HepG2 (cell line): ENCODE results near the gene LMNA. TPM values are rescaled to one million over a fixed set of nuclear protein-coding genes. Genes with fewer than 3 reads are reported as not detected.

Source experiments
- ATAC-seq: fragments of 200-7000 bp; cut with Tn5 transposase; 3 replicates; pipeline ENCODE4 v1.9.1; 2020; ENCODE audit warnings: mild to moderate bottlenecking, moderate library complexity
- BruUV-seq: library from RNA; stranded (reverse); fragments of 400-500 nt; replicated peaks from 2 replicates; lab custom pipeline; 2021; lab: Mats Ljungman, UMichigan
- CTCF ChIA-PET: fragments of 300-600 bp; formaldehyde crosslinking; extraction: SDS; loops from one replicate; lab custom pipeline; 2021; ENCODE audit warnings: low total read pairs, inconsistent platforms, low intra/inter-chr PET ratio; lab: Yijun Ruan, JAX
- POLR2A ChIA-PET: fragments of 350-600 bp; sonication (Branson Sonifier 250); formaldehyde crosslinking; loops from one replicate; lab custom pipeline; 2020; ENCODE audit warnings: antibody characterized with exemption, inconsistent platforms; lab: Yijun Ruan, JAX
- DNase-seq: peaks from one replicate; pipeline ENCODE4 v3.0.0-alpha.2; 2015; ENCODE audit warnings: low spot score
- FAIRE-seq: peaks from 3 replicates; lab custom pipeline; 2011; peaks lifted over from hg19 to GRCh38; lab: Jason Lieb, UNC
- H2AFZ ChIP-seq: one replicate; pipeline ENCODE4 v1.6.1; 2011; ENCODE audit warnings: low read length, inconsistent platforms
- H3K27ac ChIP-seq: fragments of 300-600 bp; 3 replicates; pipeline ENCODE4 v1.8.0; 2011; ENCODE audit warnings: mixed run types, mild to moderate bottlenecking, mixed read lengths, low read length, inconsistent platforms; ENCODE audit not compliant: insufficient read depth; ENCODE audit errors: extremely low read length
- H3K27me3 ChIP-seq, 2 experiments: fragments of 200-600 bp in 1 of 2; 2 replicates in 1 of 2; 3 replicates in 1 of 2; pipeline versions ENCODE4 v1.6.0 to v1.8.0; 2011; ENCODE audit warnings: low read length in 2 of 2, mild to moderate bottlenecking in 2 of 2, moderate library complexity in 2 of 2, inconsistent platforms in 1 of 2; ENCODE audit not compliant: insufficient read depth in 2 of 2, control insufficient read depth in 1 of 2
- H3K36me3 ChIP-seq, 2 experiments: fragments of 200-600 bp in 1 of 2; replicated peaks in 1 of 2; 2 replicates in 1 of 2; 3 replicates in 1 of 2; pipeline versions ENCODE4 v1.5.1 to v1.8.0; 2011; ENCODE audit warnings: low read length in 2 of 2, inconsistent platforms in 1 of 2; ENCODE audit not compliant: insufficient read depth in 2 of 2, control insufficient read depth in 1 of 2
- H3K4me1 ChIP-seq: 2 replicates; pipeline ENCODE4 v1.5.1; 2012; ENCODE audit warnings: low read length, inconsistent platforms; ENCODE audit not compliant: insufficient read depth
- H3K4me2 ChIP-seq: 2 replicates; pipeline ENCODE4 v1.6.0; 2011; ENCODE audit warnings: low read depth, low read length, inconsistent platforms
- H3K4me3 ChIP-seq, 3 experiments: fragments of 200-600 bp in 1 of 3; sonication (generic), shearing (Covaris generic) in 1 of 3; replicated peaks in 1 of 3; 2 replicates each; pipeline ENCODE4 v1.5.1; 2011 to 2016; ENCODE audit warnings: low read length in 3 of 3, inconsistent platforms in 2 of 3, low read depth in 2 of 3, mild to moderate bottlenecking in 2 of 3, control low read depth in 1 of 3, mixed read lengths in 1 of 3; ENCODE audit not compliant: insufficient read depth in 1 of 3
- H3K79me2 ChIP-seq: one replicate; pipeline ENCODE4 v1.6.1; 2011; ENCODE audit warnings: low read length, inconsistent platforms; ENCODE audit not compliant: insufficient read depth
- H3K9ac ChIP-seq: 2 replicates; pipeline ENCODE4 v1.6.0; 2011; ENCODE audit warnings: mild to moderate bottlenecking, low read depth, low read length, inconsistent platforms; ENCODE audit not compliant: insufficient read depth
- H3K9me3 ChIP-seq: 2 replicates; pipeline ENCODE4 v1.5.1; 2012; ENCODE audit warnings: mild to moderate bottlenecking, low read length
- H4K20me1 ChIP-seq: 2 replicates; pipeline ENCODE4 v1.6.0; 2011; ENCODE audit warnings: inconsistent platforms, mild to moderate bottlenecking, low read length, moderate library complexity; ENCODE audit not compliant: insufficient read depth
- ELK4 ChIP-seq: sonication (generic); formaldehyde crosslinking; IDR thresholded peaks from 2 replicates; pipeline ENCODE4 v1.9.0; 2021; ENCODE audit warnings: missing genetic modification reagents, borderline replicate concordance
- MXI1 ChIP-seq: IDR thresholded peaks from 3 replicates; pipeline ENCODE4 v1.6.1; 2012; ENCODE audit warnings: low read depth, low read length, inconsistent platforms, borderline replicate concordance
- NKX3-1 ChIP-seq: sonication (generic); formaldehyde crosslinking; IDR thresholded peaks from 2 replicates; pipeline ENCODE4 v1.5.0; 2020; ENCODE audit warnings: missing genetic modification reagents
- ZBTB3 ChIP-seq: sonication (generic); formaldehyde crosslinking; IDR thresholded peaks from 2 replicates; pipeline ENCODE4 v1.4.0; 2020; ENCODE audit warnings: low read depth, mild to moderate bottlenecking, moderate library complexity, missing genetic modification reagents, borderline replicate concordance
- ZNF431 ChIP-seq: sonication (generic); formaldehyde crosslinking; IDR thresholded peaks from 2 replicates; pipeline ENCODE4 v1.9.0; 2022; ENCODE audit warnings: missing genetic modification reagents, low read depth, mild to moderate bottlenecking, borderline replicate concordance
- ZNF552 ChIP-seq: sonication (generic); formaldehyde crosslinking; IDR thresholded peaks from 2 replicates; pipeline ENCODE4 v1.9.0; 2022; ENCODE audit warnings: missing genetic modification reagents, mild to moderate bottlenecking, borderline replicate concordance
- ZNF598 ChIP-seq: sonication (generic); formaldehyde crosslinking; IDR thresholded peaks from 2 replicates; pipeline ENCODE4 v1.5.1; 2020; ENCODE audit warnings: mild to moderate bottlenecking, missing genetic modification reagents, borderline replicate concordance
- ZNF619 ChIP-seq: sonication (generic); formaldehyde crosslinking; IDR thresholded peaks from 2 replicates; pipeline ENCODE4 v1.4.0; 2020; ENCODE audit warnings: mild to moderate bottlenecking, missing genetic modification reagents
- ZSCAN29 ChIP-seq: sonication (generic); formaldehyde crosslinking; conservative IDR thresholded peaks from 2 replicates; pipeline ENCODE4 v1.4.0; 2020; ENCODE audit warnings: mild to moderate bottlenecking, missing genetic modification reagents
- WGBS: methylation state at CpG from one replicate; pipeline ENCODE4 v1.1.6; 2017; ENCODE audit warnings: low lambda C conversion rate; 5-methylcytosine and 5-hydroxymethylcytosine counted together
- in situ Hi-C: cut with HindIII; loops from 2 replicates; pipeline ENCODE4 v1.10.0; 2017; ENCODE audit warnings: low pct_unique_long_range_greater_than_20kb; ENCODE audit not compliant: extremely low pct_ligation_motif_present
- intact Hi-C: fragments of 100-400 bp; cut with micrococcal nuclease; formaldehyde crosslinking; loops from one replicate; pipeline ENCODE4 v1.10.0; 2022; ENCODE audit not compliant: unreplicated experiment
- polyA plus RNA-seq, 8 experiments: library from polyadenylated mRNA; depleted of rRNA in 3 of 8; stranded (reverse) in 7 of 8; unstranded in 1 of 8; fragments of >200 nt; fragmentation: Illumina TruSeq in 4 of 8; extraction: Trizol in 4 of 8; gene quantifications; 2 replicates each; pipeline versions ENCODE4 v1.2.1 to v1.2.3, GENCODE V29; 2011 to 2016; ENCODE audit warnings: low read depth in 4 of 8, missing spikeins in 1 of 8, mixed read lengths in 1 of 8; ENCODE audit not compliant: insufficient read depth in 1 of 8
- total RNA-seq, 5 experiments: library from RNA; depleted of rRNA; stranded (reverse); fragments of >200 nt; fragmentation: Illumina TruSeq; extraction: Trizol; gene quantifications; 2 replicates each; pipeline ENCODE4 v1.2.3, GENCODE V29; 2016; ENCODE audit warnings: low read depth in 1 of 5
- TF ChIP-seq, protein P1 (sequence below): IDR thresholded peaks from 2 replicates; pipeline ENCODE4 v1.6.1; 2018; ENCODE audit warnings: missing genetic modification reagents
- TF ChIP-seq, protein P2 (sequence below): sonication (generic); formaldehyde crosslinking; IDR thresholded peaks from 2 replicates; pipeline ENCODE4 v1.5.1; 2020; ENCODE audit warnings: mild to moderate bottlenecking, missing genetic modification reagents
- TF ChIP-seq, protein P3 (sequence below): sonication (generic); formaldehyde crosslinking; IDR thresholded peaks from 2 replicates; pipeline ENCODE4 v1.5.1; 2020; ENCODE audit warnings: missing genetic modification reagents, mild to moderate bottlenecking, borderline replicate concordance

The LMNA gene
- total and polyA plus RNA-seq, 2 of the 13 experiments (the other 11 are each of a cell fraction or from before 2014, with no cell fraction given), result 107 to 225 TPM

DNA sequence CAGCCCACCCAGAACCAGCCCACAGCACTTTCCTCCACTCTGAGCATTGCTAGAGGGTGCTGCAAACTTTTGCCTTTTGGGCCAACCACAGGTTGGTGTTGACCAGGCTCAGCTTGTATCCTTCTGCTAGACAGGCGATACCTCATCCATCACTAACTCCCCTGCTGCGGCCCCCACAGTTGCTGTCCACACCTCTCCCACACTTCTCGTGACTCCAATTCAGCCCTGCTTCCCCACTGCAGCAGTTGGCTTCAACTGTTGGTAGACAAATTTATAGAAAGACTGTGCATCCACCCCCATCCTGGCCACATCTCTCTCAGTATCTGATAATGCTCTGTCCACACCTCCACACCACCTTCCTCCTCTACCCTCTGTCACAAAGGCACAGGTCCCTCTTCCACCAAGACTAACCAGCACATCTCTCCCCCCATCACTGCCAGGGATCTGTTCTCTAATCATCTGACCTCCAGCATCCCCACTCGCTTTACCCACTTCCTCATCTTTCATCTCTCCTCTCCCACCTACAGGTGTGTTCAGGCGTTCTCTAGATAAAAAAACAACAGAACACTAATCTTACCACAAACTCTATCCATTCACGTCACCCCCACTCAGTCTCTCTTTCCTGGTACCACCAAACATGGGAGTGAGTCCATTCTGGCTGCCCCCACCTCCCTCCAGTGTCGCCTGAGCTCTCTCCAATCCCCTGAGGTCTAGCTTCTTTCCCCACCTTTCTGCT is 63.6 kb downstream of the LMNA start:
- POLR2A ChIA-PET, result interaction anchor here (1.0 to 3.8 kb wide), 2 partner anchors 32 to 35 kb away, joined by 3 to 19 read pairs; partner anchors contain the start of gene PMF1
- BruUV-seq, result no TSS peak
- intact Hi-C loops, result no loop called here

More for the DNA sequence above, 63.6 kb downstream of the LMNA start:
- CTCF ChIA-PET, result no interaction called here
- ATAC-seq, result no peak
- no peak overlapping the region for H2AFZ ChIP-seq
- WGBS, result 93% methylated on average over 7 of the region's 7 CpGs
- no peaks in the 10 kb centered on the region for H4K20me1 ChIP-seq
- no peak overlapping the region for H3K27ac ChIP-seq
- H3K4me2 ChIP-seq, result no peak overlapping the region
- in situ Hi-C loops, result no loop called here
- peaks cover 93% of the 10 kb centered on the region for H3K4me1 ChIP-seq
- no peaks in the 10 kb centered on the region for H3K79me2 ChIP-seq
- no peak for DNase-seq
- no peaks in the 10 kb centered on the region for H3K27me3 ChIP-seq
- TF ChIP-seq NKX3-1 (CRISPR knock-in tag) (no peak), MXI1 (no peak), ELK4 (no peak), ZBTB3 (no peak), ZNF431 (CRISPR knock-in tag) (no peak), ZNF619 (no peak), ZNF552 (CRISPR knock-in tag) (no peak), ZSCAN29 (CRISPR knock-in tag) (no peak), ZNF598 (CRISPR knock-in tag) (no peak)
- TF ChIP-seq, protein P1, sequence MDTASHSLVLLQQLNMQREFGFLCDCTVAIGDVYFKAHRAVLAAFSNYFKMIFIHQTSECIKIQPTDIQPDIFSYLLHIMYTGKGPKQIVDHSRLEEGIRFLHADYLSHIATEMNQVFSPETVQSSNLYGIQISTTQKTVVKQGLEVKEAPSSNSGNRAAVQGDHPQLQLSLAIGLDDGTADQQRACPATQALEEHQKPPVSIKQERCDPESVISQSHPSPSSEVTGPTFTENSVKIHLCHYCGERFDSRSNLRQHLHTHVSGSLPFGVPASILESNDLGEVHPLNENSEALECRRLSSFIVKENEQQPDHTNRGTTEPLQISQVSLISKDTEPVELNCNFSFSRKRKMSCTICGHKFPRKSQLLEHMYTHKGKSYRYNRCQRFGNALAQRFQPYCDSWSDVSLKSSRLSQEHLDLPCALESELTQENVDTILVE (CRISPR knock-in tag), result no peak
- TF ChIP-seq, protein P2, sequence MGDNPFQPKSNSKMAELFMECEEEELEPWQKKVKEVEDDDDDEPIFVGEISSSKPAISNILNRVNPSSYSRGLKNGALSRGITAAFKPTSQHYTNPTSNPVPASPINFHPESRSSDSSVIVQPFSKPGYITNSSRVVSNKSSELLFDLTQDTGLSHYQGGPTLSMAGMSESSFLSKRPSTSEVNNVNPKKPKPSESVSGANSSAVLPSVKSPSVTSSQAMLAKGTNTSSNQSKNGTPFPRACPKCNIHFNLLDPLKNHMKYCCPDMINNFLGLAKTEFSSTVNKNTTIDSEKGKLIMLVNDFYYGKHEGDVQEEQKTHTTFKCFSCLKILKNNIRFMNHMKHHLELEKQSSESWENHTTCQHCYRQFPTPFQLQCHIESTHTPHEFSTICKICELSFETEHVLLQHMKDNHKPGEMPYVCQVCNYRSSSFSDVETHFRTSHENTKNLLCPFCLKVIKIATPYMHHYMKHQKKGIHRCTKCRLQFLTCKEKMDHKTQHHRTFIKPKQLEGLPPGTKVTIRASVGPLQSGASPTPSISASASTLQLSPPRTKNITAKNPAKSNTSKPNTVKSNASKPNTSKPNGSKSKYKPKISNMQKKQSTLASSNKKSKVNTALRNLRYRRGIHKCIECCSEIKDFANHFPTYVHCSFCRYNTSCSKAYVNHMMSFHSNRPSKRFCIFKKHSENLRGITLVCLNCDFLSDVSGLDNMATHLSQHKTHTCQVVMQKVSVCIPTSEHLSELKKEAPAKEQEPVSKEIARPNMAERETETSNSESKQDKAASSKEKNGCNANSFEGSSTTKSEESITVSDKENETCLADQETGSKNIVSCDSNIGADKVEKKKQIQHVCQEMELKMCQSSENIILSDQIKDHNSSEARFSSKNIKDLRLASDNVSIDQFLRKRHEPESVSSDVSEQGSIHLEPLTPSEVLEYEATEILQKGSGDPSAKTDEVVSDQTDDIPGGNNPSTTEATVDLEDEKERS (CRISPR knock-in tag), result no peak
- TF ChIP-seq, protein P3, sequence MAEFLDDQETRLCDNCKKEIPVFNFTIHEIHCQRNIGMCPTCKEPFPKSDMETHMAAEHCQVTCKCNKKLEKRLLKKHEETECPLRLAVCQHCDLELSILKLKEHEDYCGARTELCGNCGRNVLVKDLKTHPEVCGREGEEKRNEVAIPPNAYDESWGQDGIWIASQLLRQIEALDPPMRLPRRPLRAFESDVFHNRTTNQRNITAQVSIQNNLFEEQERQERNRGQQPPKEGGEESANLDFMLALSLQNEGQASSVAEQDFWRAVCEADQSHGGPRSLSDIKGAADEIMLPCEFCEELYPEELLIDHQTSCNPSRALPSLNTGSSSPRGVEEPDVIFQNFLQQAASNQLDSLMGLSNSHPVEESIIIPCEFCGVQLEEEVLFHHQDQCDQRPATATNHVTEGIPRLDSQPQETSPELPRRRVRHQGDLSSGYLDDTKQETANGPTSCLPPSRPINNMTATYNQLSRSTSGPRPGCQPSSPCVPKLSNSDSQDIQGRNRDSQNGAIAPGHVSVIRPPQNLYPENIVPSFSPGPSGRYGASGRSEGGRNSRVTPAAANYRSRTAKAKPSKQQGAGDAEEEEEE (CRISPR knock-in tag), result no peak
- TF ChIP-seq, all 625 proteins: peak for 0
- no peak for FAIRE-seq
- H3K9me3 ChIP-seq, result no peaks in the 10 kb centered on the region
- no peak overlapping the region for H3K4me3 ChIP-seq
- no peak overlapping the region for H3K9ac ChIP-seq
- no peaks in the 10 kb centered on the region for H3K36me3 ChIP-seq
